D721Med (cell line): ENCODE results near the gene NUP85.

Source experiments
- DNase-seq: peaks from one replicate; pipeline ENCODE4 v3.0.0; 2011; ENCODE audit warnings: low spot score; ENCODE audit not compliant: insufficient read length
- FAIRE-seq: peaks from 2 replicates; lab custom pipeline; 2011; peaks lifted over from hg19 to GRCh38; lab: Jason Lieb, UNC
- TF ChIP-seq, protein P1 (sequence below): IDR thresholded peaks from 2 replicates; pipeline ENCODE4 v1.5.1; 2012; ENCODE audit warnings: mild to moderate bottlenecking, control low read depth; ENCODE audit not compliant: insufficient read depth; ENCODE audit errors: missing control alignments

Gene NUP85

GRCh38 chr17:75241143-75241430 lies 35.6 kb downstream of the NUP85 start:
- no peak for DNase-seq
- TF ChIP-seq, protein P1, sequence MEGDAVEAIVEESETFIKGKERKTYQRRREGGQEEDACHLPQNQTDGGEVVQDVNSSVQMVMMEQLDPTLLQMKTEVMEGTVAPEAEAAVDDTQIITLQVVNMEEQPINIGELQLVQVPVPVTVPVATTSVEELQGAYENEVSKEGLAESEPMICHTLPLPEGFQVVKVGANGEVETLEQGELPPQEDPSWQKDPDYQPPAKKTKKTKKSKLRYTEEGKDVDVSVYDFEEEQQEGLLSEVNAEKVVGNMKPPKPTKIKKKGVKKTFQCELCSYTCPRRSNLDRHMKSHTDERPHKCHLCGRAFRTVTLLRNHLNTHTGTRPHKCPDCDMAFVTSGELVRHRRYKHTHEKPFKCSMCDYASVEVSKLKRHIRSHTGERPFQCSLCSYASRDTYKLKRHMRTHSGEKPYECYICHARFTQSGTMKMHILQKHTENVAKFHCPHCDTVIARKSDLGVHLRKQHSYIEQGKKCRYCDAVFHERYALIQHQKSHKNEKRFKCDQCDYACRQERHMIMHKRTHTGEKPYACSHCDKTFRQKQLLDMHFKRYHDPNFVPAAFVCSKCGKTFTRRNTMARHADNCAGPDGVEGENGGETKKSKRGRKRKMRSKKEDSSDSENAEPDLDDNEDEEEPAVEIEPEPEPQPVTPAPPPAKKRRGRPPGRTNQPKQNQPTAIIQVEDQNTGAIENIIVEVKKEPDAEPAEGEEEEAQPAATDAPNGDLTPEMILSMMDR, result no peak
- no peak for FAIRE-seq

GRCh38 chr17:75241502-75241901 lies 36.0 kb downstream of the NUP85 start:
- DNase-seq, result no peak
- FAIRE-seq, result no peak
- TF ChIP-seq, protein P1, result no peak

DNA sequence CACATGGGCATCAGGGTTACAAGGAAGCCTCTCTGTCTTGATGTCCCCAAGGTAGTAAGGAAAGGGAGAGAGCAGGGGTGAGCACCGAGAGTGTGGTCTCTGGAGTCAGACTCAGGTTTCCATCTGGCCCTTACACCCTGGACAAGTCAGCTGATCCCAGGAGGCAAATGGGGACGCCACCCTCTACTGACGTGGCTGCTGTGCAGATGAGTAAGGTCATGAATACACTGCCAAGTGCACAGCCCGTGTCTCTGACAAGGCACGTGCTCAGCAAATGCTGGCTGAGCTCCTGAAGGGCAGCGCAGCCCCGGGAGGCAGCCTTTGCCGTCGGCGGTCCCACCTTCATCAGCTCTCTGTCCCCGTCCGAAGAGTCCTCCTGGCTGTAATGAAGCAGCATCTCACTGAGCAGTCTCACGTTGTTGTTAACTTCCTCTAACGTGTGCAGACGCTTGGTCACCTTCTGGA lies 36.5 kb downstream of the NUP85 start:
- FAIRE-seq (no peak), DNase-seq (no peak)
- TF ChIP-seq, protein P1, result no peak

DNA sequence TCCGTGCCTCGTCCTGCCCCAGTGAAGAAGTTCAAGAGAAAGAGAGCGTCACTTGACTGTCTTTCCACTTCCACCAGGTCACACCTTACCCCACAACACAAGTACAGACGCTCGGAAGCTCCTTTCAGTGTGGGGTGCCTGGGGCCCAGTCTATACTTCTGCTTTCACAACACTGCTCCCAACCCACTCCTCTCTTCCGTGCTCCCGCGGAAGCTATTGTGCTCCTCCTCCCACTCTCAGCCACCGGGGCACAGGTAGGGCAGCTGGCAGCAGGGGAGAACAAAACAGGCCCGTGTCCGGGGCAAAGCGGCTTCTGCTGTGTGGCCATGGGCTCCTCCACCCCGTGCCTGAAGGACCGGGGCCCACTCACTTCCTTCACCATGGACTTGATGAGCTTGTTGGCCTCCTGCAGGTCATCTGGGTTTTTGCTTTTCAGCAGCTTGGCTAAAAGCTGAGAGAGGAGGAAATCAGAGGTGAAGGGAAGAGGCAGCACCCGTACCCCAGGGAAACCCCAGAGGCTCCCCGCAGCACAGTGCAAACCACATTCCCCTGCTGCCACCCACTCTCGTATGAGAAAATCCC lies 37.1 kb downstream of the NUP85 start:
- no peak for FAIRE-seq
- TF ChIP-seq, protein P1, result no peak

DNA sequence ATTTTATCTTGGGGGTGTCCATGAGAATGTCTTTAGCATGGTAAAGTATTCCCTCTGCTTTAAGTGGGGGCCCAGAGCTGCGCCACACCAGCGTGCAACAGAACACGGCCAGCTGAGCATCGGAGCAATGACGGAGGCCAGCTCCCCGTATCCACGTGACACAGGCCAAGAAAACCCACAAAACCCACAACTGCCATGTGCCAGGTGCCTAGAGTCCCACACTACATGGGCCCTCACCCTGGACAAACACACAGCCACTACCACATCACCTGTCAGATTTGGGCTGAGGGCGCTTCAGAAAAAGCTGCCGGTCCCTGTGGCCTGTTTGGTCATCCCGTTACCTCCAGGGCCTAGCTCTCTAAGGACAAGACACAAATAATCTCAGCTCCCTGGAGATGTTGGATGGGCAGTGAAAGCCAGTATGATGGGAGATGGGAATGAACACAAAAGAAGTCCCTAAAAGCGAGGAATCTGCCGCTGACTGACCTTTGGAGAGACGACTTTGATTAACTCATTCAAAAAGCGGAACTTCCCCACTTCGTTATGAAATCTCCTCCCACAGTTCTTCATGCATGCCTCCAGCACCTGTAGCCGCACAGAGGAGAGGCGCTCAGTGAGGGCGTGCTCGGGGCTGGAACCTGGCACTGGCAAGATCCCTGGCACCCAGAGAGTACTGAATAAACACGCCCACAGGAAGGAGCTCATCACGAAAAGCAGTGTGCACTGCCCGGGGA lies 38.8 kb downstream of the NUP85 start:
- DNase-seq (no peak), FAIRE-seq (no peak)
- TF ChIP-seq, protein P1, result no peak

More for the DNA sequence above, 37.1 kb downstream of the NUP85 start:
- DNase-seq, result no peak

- FAIRE-seq (no peak), DNase-seq (no peak)
Measured at GRCh38 chr17:75245011-75245410, 39.5 kb downstream of the NUP85 start.

More at GRCh38 chr17:75245011-75245410, 39.5 kb downstream of the NUP85 start:
- TF ChIP-seq, protein P1, result no peak
